K562 (cell line): ENCODE data around the gene TBATA. TPM values are rescaled to one million over a fixed set of nuclear protein-coding genes. Genes with fewer than 3 reads are reported as not detected.

Experiments used
- BRD9 ChIP-seq: fragments of 450-650 bp; IDR thresholded peaks from 2 replicates; pipeline ENCODE4 v1.6.1; 2018; ENCODE audit warnings: low read depth; ENCODE audit not compliant: partially characterized antibody
- BRF1 ChIP-seq: IDR thresholded peaks from 3 replicates; pipeline ENCODE4 v1.6.1; 2011; ENCODE audit warnings: borderline replicate concordance, mild to moderate bottlenecking; ENCODE audit not compliant: insufficient read length; ENCODE audit errors: extremely low read depth
- FOXA1 ChIP-seq: fragments of 450-650 bp; IDR thresholded peaks from 2 replicates; pipeline ENCODE4 v1.6.1; 2016; ENCODE audit warnings: mild to moderate bottlenecking, borderline replicate concordance
- FUS ChIP-seq: fragments of 200-400 bp; formaldehyde crosslinking; optimal IDR thresholded peaks from 2 replicates; pipeline ENCODE3; 2017; ENCODE audit warnings: low read depth, low read length
- GTF2F1 ChIP-seq: IDR thresholded peaks from 2 replicates; pipeline ENCODE4 v1.6.1; 2011; ENCODE audit warnings: low read depth, low read length, improper control_type of control experiment
- HBP1 ChIP-seq: fragments of 450-650 bp; formaldehyde crosslinking; IDR thresholded peaks from 2 replicates; pipeline ENCODE4 v1.4.0; 2022; ENCODE audit warnings: missing genetic modification characterization
- HOMEZ ChIP-seq: fragments of 250-450 bp; sonication (Bioruptor Pico); IDR thresholded peaks from 2 replicates; pipeline ENCODE4 v1.4.0; 2020; ENCODE audit warnings: mild to moderate bottlenecking, moderate library complexity
- IRF2 ChIP-seq: sonication (generic); formaldehyde crosslinking; IDR thresholded peaks from 2 replicates; pipeline ENCODE4 v1.8.1; 2022; ENCODE audit warnings: mild to moderate bottlenecking, missing genetic modification reagents
- KLF13 ChIP-seq: fragments of 450-650 bp; IDR thresholded peaks from 2 replicates; pipeline ENCODE4 v1.6.1; 2016; ENCODE audit warnings: missing genetic modification characterization, low read depth, mild to moderate bottlenecking, missing compliant biosample characterization, moderate library complexity, borderline replicate concordance
- MAZ ChIP-seq, 2 experiments: fragments of 450-650 bp in 1 of 2; sonication (generic) in 1 of 2; formaldehyde crosslinking; IDR thresholded peaks in 1 of 2; conservative IDR thresholded peaks in 1 of 2; 2 replicates each; pipeline versions ENCODE4 v1.4.0 to v1.5.0; 2020; ENCODE audit warnings: mild to moderate bottlenecking in 1 of 2, missing genetic modification reagents in 1 of 2
- MCM2 ChIP-seq: fragments of 450-650 bp; IDR thresholded peaks from 2 replicates; pipeline ENCODE4 v1.6.1; 2017; ENCODE audit warnings: low read depth, mild to moderate bottlenecking
- NR2C1 ChIP-seq, 2 experiments: fragments of 450-650 bp; IDR thresholded peaks; 2 replicates each; pipeline ENCODE4 v1.6.1; 2017; ENCODE audit warnings: mild to moderate bottlenecking in 2 of 2, antibody characterized with exemption in 1 of 2, inconsistent platforms in 1 of 2, missing compliant biosample characterization in 1 of 2, missing genetic modification characterization in 1 of 2
- NRF1 ChIP-seq, 2 experiments: fragments of 450-650 bp; IDR thresholded peaks in 1 of 2; conservative IDR thresholded peaks in 1 of 2; 2 replicates each; pipeline ENCODE4 v1.6.1; 2014; ENCODE audit warnings: mild to moderate bottlenecking in 2 of 2
- SMARCC2 ChIP-seq: fragments of 450-650 bp; IDR thresholded peaks from 2 replicates; pipeline ENCODE4 v1.6.1; 2017; ENCODE audit warnings: antibody characterized with exemption, moderate library complexity, mild to moderate bottlenecking, low read depth
- TEAD4 ChIP-seq, 2 experiments: sonication (generic) in 1 of 2; formaldehyde crosslinking in 1 of 2; IDR thresholded peaks; 2 replicates each; pipeline versions ENCODE4 v1.6.1 to v1.8.0; 2012 to 2022; ENCODE audit warnings: borderline replicate concordance in 1 of 2, inconsistent platforms in 1 of 2, low read length in 1 of 2, mild to moderate bottlenecking in 1 of 2, missing genetic modification reagents in 1 of 2
- TFAP4 ChIP-seq: sonication (generic); formaldehyde crosslinking; IDR thresholded peaks from 2 replicates; pipeline ENCODE4 v1.8.0; 2022; ENCODE audit warnings: missing genetic modification reagents, mild to moderate bottlenecking, moderate library complexity, borderline replicate concordance
- ZNF3 ChIP-seq: fragments of 250-450 bp; sonication (Bioruptor Pico); IDR thresholded peaks from 2 replicates; pipeline ENCODE4 v1.5.0; 2021; ENCODE audit warnings: mild to moderate bottlenecking, moderate library complexity
- ZNF384 ChIP-seq: IDR thresholded peaks from 2 replicates; pipeline ENCODE4 v1.6.1; 2012; ENCODE audit warnings: low read depth, low read length, improper control_type of control experiment
- ZNF507 ChIP-seq: conservative IDR thresholded peaks from 2 replicates; pipeline ENCODE4 v1.6.1; 2017; ENCODE audit warnings: missing genetic modification characterization, missing compliant biosample characterization
- ZNF75A ChIP-seq: fragments of 450-650 bp; formaldehyde crosslinking; IDR thresholded peaks from 2 replicates; pipeline ENCODE4 v1.4.0; 2020; ENCODE audit warnings: mild to moderate bottlenecking
- polyA plus RNA-seq, 8 experiments: library from polyadenylated mRNA; depleted of rRNA in 4 of 8; stranded (reverse) in 5 of 8; unstranded in 3 of 8; fragments of >200 nt; fragmentation: Nextera tagmentation in 2 of 8; fragmentation: Illumina TruSeq in 1 of 8; extraction: Ambion mirVana in 2 of 8; extraction: Trizol in 1 of 8; gene quantifications; 2 replicates each; pipeline versions ENCODE4 v1.2.1 to v1.2.3, GENCODE V29; 2011 to 2014; ENCODE audit warnings: inconsistent platforms in 1 of 8, missing spikeins in 1 of 8
- total RNA-seq, 7 experiments: library from RNA; depleted of rRNA in 6 of 7; stranded (reverse); fragments of >200 nt in 6 of 7; fragmentation: Illumina TruSeq in 2 of 7; extraction: Trizol in 2 of 7; gene quantifications; 2 replicates each; pipeline versions ENCODE4 v1.2.1 to v1.2.3, GENCODE V29; 2011 to 2021; ENCODE audit warnings: low replicate concordance in 1 of 7
- TF ChIP-seq, protein P1 (sequence below): IDR thresholded peaks from 3 replicates; pipeline ENCODE4 v1.6.1; 2011; ENCODE audit warnings: borderline replicate concordance, mild to moderate bottlenecking; ENCODE audit not compliant: insufficient read length, insufficient read depth

The TBATA gene
- total and polyA plus RNA-seq, 9 of the 15 experiments (the other 6 are each of a cell fraction or from before 2014, with no cell fraction given): not detected

- TF ChIP-seq HOMEZ (CRISPR knock-in tag) (no peak), TEAD4 (IDR thresholded peaks at IDR 0.05; ENCODE audit: low read length) (peak; percentile 71; the same call in 1 of the 2 replicates), TEAD4 (CRISPR knock-in tag; IDR thresholded peaks at IDR 0.05; ENCODE audit: borderline replicate concordance) (no peak), NRF1 (conservative IDR thresholded peaks at IDR 0.05 in 1 of 2, IDR thresholded peaks at IDR 0.05 in 1 of 2) (0 out of 4 replicates have a peak, but pooled peaks have one; percentile 7 to 24), KLF13 (tag) (no peak), BRD9 (peak; percentile 78), ZNF384 (no peak), MAZ (CRISPR knock-in tag; conservative IDR thresholded peaks at IDR 0.05 in 1 of 2, IDR thresholded peaks at IDR 0.05 in 1 of 2) (peak in 1 of 2 experiments; percentile 90; a peak in 2 of 4 replicates), HBP1 (CRISPR knock-in tag) (no peak), TFAP4 (CRISPR knock-in tag) (peak; percentile 89), NR2C1 (IDR thresholded peaks at IDR 0.05) (no peak), NR2C1 (tag; IDR thresholded peaks at IDR 0.05) (peak; percentile 74; the same call in 1 of the 2 replicates), BRF1 (no peak), FUS (no peak), ZNF75A (no peak), MCM2 (no peak), GTF2F1 (no peak), FOXA1 (no peak), ZNF3 (CRISPR knock-in tag) (no peak), ZNF507 (tag) (no peak), IRF2 (no peak), SMARCC2 (no peak)
- TF ChIP-seq, protein P1, sequence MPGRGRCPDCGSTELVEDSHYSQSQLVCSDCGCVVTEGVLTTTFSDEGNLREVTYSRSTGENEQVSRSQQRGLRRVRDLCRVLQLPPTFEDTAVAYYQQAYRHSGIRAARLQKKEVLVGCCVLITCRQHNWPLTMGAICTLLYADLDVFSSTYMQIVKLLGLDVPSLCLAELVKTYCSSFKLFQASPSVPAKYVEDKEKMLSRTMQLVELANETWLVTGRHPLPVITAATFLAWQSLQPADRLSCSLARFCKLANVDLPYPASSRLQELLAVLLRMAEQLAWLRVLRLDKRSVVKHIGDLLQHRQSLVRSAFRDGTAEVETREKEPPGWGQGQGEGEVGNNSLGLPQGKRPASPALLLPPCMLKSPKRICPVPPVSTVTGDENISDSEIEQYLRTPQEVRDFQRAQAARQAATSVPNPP: no peak
These were observed 42.4 kb downstream of the TBATA start (continued) for GRCh38 chr10:70742537-70743429.
